K562 (cell line): ENCODE measurements around the gene ACTA2. TPM values are rescaled to one million over a fixed set of nuclear protein-coding genes. Genes with fewer than 3 reads are reported as not detected.

ENCODE experiments used
- ATAC-seq: fragments of 200-7000 bp; cut with Tn5 transposase; 3 replicates; pipeline ENCODE4 v1.9.1; 2020; ENCODE audit warnings: moderate library complexity
- BruUV-seq: library from RNA; stranded (reverse); fragments of 400-500 nt; replicated peaks from 2 replicates; lab custom pipeline; 2021; lab: Mats Ljungman, UMichigan
- CTCF ChIA-PET: fragments of 300-600 bp; formaldehyde crosslinking; extraction: SDS; loops from one replicate; lab custom pipeline; 2021; ENCODE audit warnings: low intra/inter-chr PET ratio; lab: Yijun Ruan, JAX
- POLR2A ChIA-PET: fragments of 300-600, 350-650 bp; sonication (Branson Sonifier 250); formaldehyde crosslinking; extraction: SDS; loops from one replicate; lab custom pipeline; 2021; ENCODE audit warnings: antibody characterized with exemption, inconsistent platforms; lab: Yijun Ruan, JAX
- DNase-seq, 4 experiments: peaks; one replicate each; pipeline versions ENCODE4 v3.0.0 to v3.0.0-alpha.2; 2011 to 2018; ENCODE audit warnings: low spot score in 3 of 4, mixed read lengths in 3 of 4; ENCODE audit errors: extremely low read depth in 1 of 4
- FAIRE-seq: peaks from 2 replicates; lab custom pipeline; 2011; peaks lifted over from hg19 to GRCh38; lab: Jason Lieb, UNC
- H2AFZ ChIP-seq: 2 replicates; pipeline ENCODE4 v1.6.0; 2011; ENCODE audit warnings: low read depth, low read length, control low read depth, inconsistent platforms
- H3K27ac ChIP-seq: fragments of 200-600 bp; 3 replicates; pipeline ENCODE4 v1.8.0; 2011; ENCODE audit warnings: low read depth, mild to moderate bottlenecking, control low read depth, inconsistent platforms, low read length, moderate library complexity, mixed read lengths; ENCODE audit errors: extremely low read depth
- H3K27me3 ChIP-seq, 2 experiments: fragments of 300-600 bp in 1 of 2; 2 replicates in 1 of 2; 3 replicates in 1 of 2; pipeline versions ENCODE4 v1.6.0 to v1.8.0; 2011; ENCODE audit warnings: inconsistent platforms in 2 of 2, low read length in 2 of 2, mild to moderate bottlenecking in 1 of 2, mixed read lengths in 1 of 2, moderate library complexity in 1 of 2; ENCODE audit not compliant: control insufficient read depth in 2 of 2, insufficient read depth in 2 of 2
- H3K36me3 ChIP-seq: fragments of 300-600 bp; 3 replicates; pipeline ENCODE4 v1.8.0; 2011; ENCODE audit warnings: mild to moderate bottlenecking, low read length, inconsistent platforms; ENCODE audit not compliant: control insufficient read depth, insufficient read depth
- H3K4me1 ChIP-seq, 2 experiments: fragments of 200-600 bp in 1 of 2; replicated peaks in 1 of 2; 2 replicates in 1 of 2; 3 replicates in 1 of 2; pipeline versions ENCODE4 v1.5.1 to v1.8.0; 2011; ENCODE audit warnings: inconsistent platforms in 2 of 2, low read length in 2 of 2, mild to moderate bottlenecking in 1 of 2, mixed read lengths in 1 of 2, moderate library complexity in 1 of 2; ENCODE audit not compliant: control insufficient read depth in 2 of 2, insufficient read depth in 2 of 2
- H3K4me2 ChIP-seq: 2 replicates; pipeline ENCODE4 v1.6.1; 2011; ENCODE audit warnings: low read length, control low read depth, inconsistent platforms, mixed read lengths; ENCODE audit not compliant: insufficient read depth
- H3K4me3 ChIP-seq: fragments of 200-600 bp; sonication (generic), shearing (Covaris generic); 2 replicates; pipeline ENCODE4 v1.5.1; 2016; ENCODE audit warnings: control low read depth, inconsistent platforms
- H3K79me2 ChIP-seq: fragments of 200-600 bp; 3 replicates; pipeline ENCODE4 v1.8.0; 2011; ENCODE audit warnings: low read length, inconsistent platforms; ENCODE audit not compliant: control insufficient read depth, insufficient read depth
- H3K9ac ChIP-seq, 2 experiments: 2 replicates each; pipeline versions ENCODE4 v1.6.0 to v1.6.1; 2011; ENCODE audit warnings: low read depth in 2 of 2, low read length in 2 of 2, control low read depth in 1 of 2, inconsistent platforms in 1 of 2, mild to moderate bottlenecking in 1 of 2, mixed read lengths in 1 of 2; ENCODE audit not compliant: insufficient read depth in 1 of 2
- H3K9me1 ChIP-seq: one replicate; pipeline ENCODE4 v1.6.0; 2011; ENCODE audit warnings: inconsistent platforms, mild to moderate bottlenecking, low read length, moderate library complexity; ENCODE audit not compliant: control insufficient read depth, insufficient read depth
- H3K9me3 ChIP-seq: replicated peaks from 2 replicates; pipeline ENCODE4 v1.5.1; 2011; ENCODE audit warnings: low read depth, low read length, inconsistent platforms; ENCODE audit not compliant: control insufficient read depth, insufficient read depth
- H4K20me1 ChIP-seq: replicated peaks from 2 replicates; pipeline ENCODE4 v1.6.1; 2011; ENCODE audit warnings: low read length, inconsistent platforms, mixed read lengths; ENCODE audit not compliant: control insufficient read depth, insufficient read depth
- ARID2 ChIP-seq: fragments of 450-650 bp; IDR thresholded peaks from 2 replicates; pipeline ENCODE4 v1.6.1; 2017; ENCODE audit warnings: antibody characterized with exemption, mild to moderate bottlenecking
- DMBX1 ChIP-seq: fragments of 250-450 bp; sonication (Bioruptor Pico); IDR thresholded peaks from 2 replicates; pipeline ENCODE4 v1.8.0; 2022; ENCODE audit warnings: inconsistent platforms, mild to moderate bottlenecking, moderate library complexity, borderline replicate concordance
- FOXK1 ChIP-seq: sonication (generic); formaldehyde crosslinking; IDR thresholded peaks from 2 replicates; pipeline ENCODE4 v1.8.0; 2022; ENCODE audit warnings: missing genetic modification reagents, mild to moderate bottlenecking, borderline replicate concordance
- FOXK2 ChIP-seq, 2 experiments: fragments of 450-650 bp; IDR thresholded peaks in 1 of 2; conservative IDR thresholded peaks in 1 of 2; 2 replicates each; pipeline ENCODE4 v1.6.1; 2016; ENCODE audit warnings: low read depth in 2 of 2, mild to moderate bottlenecking in 1 of 2
- JUNB ChIP-seq: fragments of 450-650 bp; formaldehyde crosslinking; conservative IDR thresholded peaks from 2 replicates; pipeline ENCODE4 v1.4.0; 2020; ENCODE audit warnings: mild to moderate bottlenecking
- NCOR1 ChIP-seq: fragments of 450-650 bp; IDR thresholded peaks from 2 replicates; pipeline ENCODE4 v1.6.1; 2016; ENCODE audit warnings: mild to moderate bottlenecking, moderate library complexity
- NEUROD1 ChIP-seq: fragments of 150-350 bp; IDR thresholded peaks from 2 replicates; pipeline ENCODE4 v1.6.1; 2014; ENCODE audit warnings: borderline replicate concordance, low read length, low read depth; ENCODE audit not compliant: partially characterized antibody
- NFIX ChIP-seq: fragments of 250-450 bp; sonication (Bioruptor Pico); IDR thresholded peaks from 2 replicates; pipeline ENCODE4 v1.4.0; 2020; ENCODE audit warnings: low read depth, mild to moderate bottlenecking, moderate library complexity
- SNRNP70 ChIP-seq: fragments of 200-400 bp; formaldehyde crosslinking; optimal IDR thresholded peaks from 2 replicates; pipeline ENCODE3; 2017; ENCODE audit warnings: low read depth, low read length
- ZNF140 ChIP-seq: fragments of 250-450 bp; sonication (Bioruptor Pico); IDR thresholded peaks from 2 replicates; pipeline ENCODE4 v1.8.0; 2021; ENCODE audit warnings: moderate library complexity, mild to moderate bottlenecking, inconsistent platforms
- ZNF175 ChIP-seq: fragments of 200-800 bp; sonication (Bioruptor generic); IDR thresholded peaks from 2 replicates; pipeline ENCODE4 v1.6.1; 2016; ENCODE audit warnings: low read depth, mild to moderate bottlenecking, missing genetic modification characterization, missing compliant biosample characterization
- ZNF239 ChIP-seq: fragments of 250-450 bp; sonication (Bioruptor Pico); IDR thresholded peaks from 2 replicates; pipeline ENCODE4 v1.4.0; 2020; ENCODE audit warnings: mild to moderate bottlenecking
- ZNF282 ChIP-seq: sonication (generic); formaldehyde crosslinking; IDR thresholded peaks from 2 replicates; pipeline ENCODE4 v1.8.1; 2023; ENCODE audit warnings: missing genetic modification reagents
- ZNF384 ChIP-seq: IDR thresholded peaks from 2 replicates; pipeline ENCODE4 v1.6.1; 2012; ENCODE audit warnings: low read depth, low read length, improper control_type of control experiment
- WGBS: fragments of 100-300 bp; shearing (Covaris generic); methylation state at CpG from one replicate; pipeline ENCODE4 v1.1.6; 2016; ENCODE audit warnings: low coverage, mixed read lengths; ENCODE audit not compliant: insufficient coverage; ENCODE audit errors: missing lambda C conversion rate; 5-methylcytosine and 5-hydroxymethylcytosine counted together
- in situ Hi-C: fragments of 300-500 bp; cut with MboI; formaldehyde crosslinking; loops from 4 replicates; pipeline ENCODE4 v1.15.0; 2018; ENCODE audit warnings: inconsistent platforms, mixed read lengths
- intact Hi-C: fragments of 100-400 bp; cut with micrococcal nuclease; formaldehyde crosslinking; loops from 2 replicates; pipeline ENCODE4 v1.14.2; 2022
- polyA plus RNA-seq, 8 experiments: library from polyadenylated mRNA; depleted of rRNA in 4 of 8; stranded (reverse) in 5 of 8; unstranded in 3 of 8; fragments of >200 nt; fragmentation: Nextera tagmentation in 2 of 8; fragmentation: Illumina TruSeq in 1 of 8; extraction: Ambion mirVana in 2 of 8; extraction: Trizol in 1 of 8; gene quantifications; 2 replicates each; pipeline versions ENCODE4 v1.2.1 to v1.2.3, GENCODE V29; 2011 to 2014; ENCODE audit warnings: inconsistent platforms in 1 of 8, missing spikeins in 1 of 8
- total RNA-seq, 7 experiments: library from RNA; depleted of rRNA in 6 of 7; stranded (reverse); fragments of >200 nt in 6 of 7; fragmentation: Illumina TruSeq in 2 of 7; extraction: Trizol in 2 of 7; gene quantifications; 2 replicates each; pipeline versions ENCODE4 v1.2.1 to v1.2.3, GENCODE V29; 2011 to 2021; ENCODE audit warnings: low replicate concordance in 1 of 7
- TF ChIP-seq, protein P1 (sequence below): sonication (generic); formaldehyde crosslinking; IDR thresholded peaks from 2 replicates; pipeline ENCODE4 v1.5.0; 2020; ENCODE audit warnings: missing genetic modification reagents
- TF ChIP-seq, protein P2 (sequence below), 2 experiments: fragments of 450-650 bp in 1 of 2; IDR thresholded peaks; 2 replicates each; pipeline ENCODE4 v1.6.1; 2011 to 2017; ENCODE audit warnings: low read depth in 2 of 2, antibody characterized with exemption in 1 of 2, borderline replicate concordance in 1 of 2, low read length in 1 of 2, mild to moderate bottlenecking in 1 of 2, mixed read lengths in 1 of 2; ENCODE audit not compliant: control insufficient read depth in 1 of 2
- TF ChIP-seq, protein P3 (sequence below): IDR thresholded peaks from 3 replicates; pipeline ENCODE4 v1.6.1; 2011; ENCODE audit warnings: borderline replicate concordance, mild to moderate bottlenecking, moderate library complexity; ENCODE audit not compliant: insufficient read length; ENCODE audit errors: extremely low read depth

ACTA2 gene
- total and polyA plus RNA-seq, 9 of the 15 experiments (the other 6 are each of a cell fraction or from before 2014, with no cell fraction given): 0.15 to 1.0 (median 0.38) TPM; not detected in 3

DNA sequence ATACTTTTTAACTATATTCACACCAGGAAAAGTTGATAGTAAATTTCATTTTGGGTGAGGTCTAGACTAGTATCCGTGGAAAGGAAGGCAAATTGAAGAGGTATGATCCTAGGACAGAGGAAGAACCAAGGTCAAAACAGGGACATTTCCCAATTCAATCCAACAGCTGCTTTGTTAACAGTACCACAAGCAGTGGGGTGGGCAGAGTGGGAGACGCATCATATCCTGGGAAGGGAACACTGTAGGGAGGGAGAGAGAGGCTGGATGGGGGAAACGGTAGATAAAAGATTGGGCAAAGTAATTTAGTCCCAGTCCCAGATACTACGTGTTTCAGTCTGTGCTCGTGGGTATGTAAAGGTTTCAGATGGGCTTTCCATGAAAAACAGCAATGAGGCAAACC is 28.9 kb upstream of the ACTA2 start:
- no peaks in the 10 kb centered on the region for H3K9me1 ChIP-seq
- ATAC-seq (no peak), FAIRE-seq (no peak), DNase-seq (no peak)
- in situ Hi-C loops (no loop called here), intact Hi-C loops (loop anchor here (10.0 kb wide), 1 partner anchor 147 kb away; no protein-coding TSS in a partner anchor)
- POLR2A ChIA-PET: no interaction called here
- no peaks in the 10 kb centered on the region for H4K20me1 ChIP-seq
- H3K27ac ChIP-seq: no peak overlapping the region
- H3K79me2 ChIP-seq: no peaks in the 10 kb centered on the region
- H3K9ac ChIP-seq: no peak overlapping the region
- no TSS peak for BruUV-seq
- H3K27me3 ChIP-seq: no peaks in the 10 kb centered on the region
- WGBS: 0% methylated on average over 3 of the region's 5 CpGs
- H2AFZ ChIP-seq: no peak overlapping the region
- no peaks in the 10 kb centered on the region for H3K9me3 ChIP-seq
- H3K36me3 ChIP-seq: no peaks in the 10 kb centered on the region
- no peak overlapping the region for H3K4me2 ChIP-seq
- no peak overlapping the region for H3K4me3 ChIP-seq
- CTCF ChIA-PET: no interaction called here
- peaks cover 0 to 2% of the 10 kb centered on the region in 2 experiments; a peak in 2 of 5 replicates for H3K4me1 ChIP-seq
- TF ChIP-seq FOXK1 (CRISPR knock-in tag) (no peak), ZNF384 (no peak), ARID2 (no peak), NEUROD1 (no peak), ZNF282 (CRISPR knock-in tag) (no peak), SNRNP70 (no peak), DMBX1 (CRISPR knock-in tag) (no peak), NFIX (CRISPR knock-in tag) (no peak), ZNF175 (no peak), NCOR1 (no peak), ZNF239 (no peak), ZNF140 (CRISPR knock-in tag) (no peak), JUNB (CRISPR knock-in tag) (no peak), FOXK2 (conservative IDR thresholded peaks at IDR 0.05 in 1 of 2, IDR thresholded peaks at IDR 0.05 in 1 of 2; ENCODE audit: low read depth in 2 of 2) (no peak)
- TF ChIP-seq, protein P1, sequence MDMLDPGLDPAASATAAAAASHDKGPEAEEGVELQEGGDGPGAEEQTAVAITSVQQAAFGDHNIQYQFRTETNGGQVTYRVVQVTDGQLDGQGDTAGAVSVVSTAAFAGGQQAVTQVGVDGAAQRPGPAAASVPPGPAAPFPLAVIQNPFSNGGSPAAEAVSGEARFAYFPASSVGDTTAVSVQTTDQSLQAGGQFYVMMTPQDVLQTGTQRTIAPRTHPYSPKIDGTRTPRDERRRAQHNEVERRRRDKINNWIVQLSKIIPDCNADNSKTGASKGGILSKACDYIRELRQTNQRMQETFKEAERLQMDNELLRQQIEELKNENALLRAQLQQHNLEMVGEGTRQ (CRISPR knock-in tag): no peak
- TF ChIP-seq, protein P2, sequence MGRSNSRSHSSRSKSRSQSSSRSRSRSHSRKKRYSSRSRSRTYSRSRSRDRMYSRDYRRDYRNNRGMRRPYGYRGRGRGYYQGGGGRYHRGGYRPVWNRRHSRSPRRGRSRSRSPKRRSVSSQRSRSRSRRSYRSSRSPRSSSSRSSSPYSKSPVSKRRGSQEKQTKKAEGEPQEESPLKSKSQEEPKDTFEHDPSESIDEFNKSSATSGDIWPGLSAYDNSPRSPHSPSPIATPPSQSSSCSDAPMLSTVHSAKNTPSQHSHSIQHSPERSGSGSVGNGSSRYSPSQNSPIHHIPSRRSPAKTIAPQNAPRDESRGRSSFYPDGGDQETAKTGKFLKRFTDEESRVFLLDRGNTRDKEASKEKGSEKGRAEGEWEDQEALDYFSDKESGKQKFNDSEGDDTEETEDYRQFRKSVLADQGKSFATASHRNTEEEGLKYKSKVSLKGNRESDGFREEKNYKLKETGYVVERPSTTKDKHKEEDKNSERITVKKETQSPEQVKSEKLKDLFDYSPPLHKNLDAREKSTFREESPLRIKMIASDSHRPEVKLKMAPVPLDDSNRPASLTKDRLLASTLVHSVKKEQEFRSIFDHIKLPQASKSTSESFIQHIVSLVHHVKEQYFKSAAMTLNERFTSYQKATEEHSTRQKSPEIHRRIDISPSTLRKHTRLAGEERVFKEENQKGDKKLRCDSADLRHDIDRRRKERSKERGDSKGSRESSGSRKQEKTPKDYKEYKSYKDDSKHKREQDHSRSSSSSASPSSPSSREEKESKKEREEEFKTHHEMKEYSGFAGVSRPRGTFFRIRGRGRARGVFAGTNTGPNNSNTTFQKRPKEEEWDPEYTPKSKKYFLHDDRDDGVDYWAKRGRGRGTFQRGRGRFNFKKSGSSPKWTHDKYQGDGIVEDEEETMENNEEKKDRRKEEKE (IDR thresholded peaks at IDR 0.05; ENCODE audit: borderline replicate concordance in 1 of 2, control insufficient read depth in 1 of 2, low read depth in 2 of 2, low read length in 1 of 2): no peak
- TF ChIP-seq, protein P3, sequence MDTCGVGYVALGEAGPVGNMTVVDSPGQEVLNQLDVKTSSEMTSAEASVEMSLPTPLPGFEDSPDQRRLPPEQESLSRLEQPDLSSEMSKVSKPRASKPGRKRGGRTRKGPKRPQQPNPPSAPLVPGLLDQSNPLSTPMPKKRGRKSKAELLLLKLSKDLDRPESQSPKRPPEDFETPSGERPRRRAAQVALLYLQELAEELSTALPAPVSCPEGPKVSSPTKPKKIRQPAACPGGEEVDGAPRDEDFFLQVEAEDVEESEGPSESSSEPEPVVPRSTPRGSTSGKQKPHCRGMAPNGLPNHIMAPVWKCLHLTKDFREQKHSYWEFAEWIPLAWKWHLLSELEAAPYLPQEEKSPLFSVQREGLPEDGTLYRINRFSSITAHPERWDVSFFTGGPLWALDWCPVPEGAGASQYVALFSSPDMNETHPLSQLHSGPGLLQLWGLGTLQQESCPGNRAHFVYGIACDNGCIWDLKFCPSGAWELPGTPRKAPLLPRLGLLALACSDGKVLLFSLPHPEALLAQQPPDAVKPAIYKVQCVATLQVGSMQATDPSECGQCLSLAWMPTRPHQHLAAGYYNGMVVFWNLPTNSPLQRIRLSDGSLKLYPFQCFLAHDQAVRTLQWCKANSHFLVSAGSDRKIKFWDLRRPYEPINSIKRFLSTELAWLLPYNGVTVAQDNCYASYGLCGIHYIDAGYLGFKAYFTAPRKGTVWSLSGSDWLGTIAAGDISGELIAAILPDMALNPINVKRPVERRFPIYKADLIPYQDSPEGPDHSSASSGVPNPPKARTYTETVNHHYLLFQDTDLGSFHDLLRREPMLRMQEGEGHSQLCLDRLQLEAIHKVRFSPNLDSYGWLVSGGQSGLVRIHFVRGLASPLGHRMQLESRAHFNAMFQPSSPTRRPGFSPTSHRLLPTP: no peak
